GM23338 (cell line): ENCODE data around the gene SLC15A5. TPM values are rescaled to one million over a fixed set of nuclear protein-coding genes. Genes with fewer than 3 reads are reported as not detected.

Experiments used
- ATAC-seq: fragments of 200-7000 bp; cut with Tn5 transposase; 3 replicates; pipeline ENCODE4 v1.9.1; 2020
- DNase-seq: peaks from one replicate; pipeline ENCODE4 v3.0.0-alpha.2; 2015; ENCODE audit warnings: low spot score
- H2AFZ ChIP-seq: fragments of 200-600 bp; sonication (generic); 2 replicates; pipeline ENCODE4 v1.8.0; 2016; ENCODE audit warnings: antibody characterized with exemption, mild to moderate bottlenecking, moderate library complexity
- H3F3A ChIP-seq: fragments of 200-600 bp; sonication (generic); replicated peaks from 2 replicates; pipeline ENCODE4 v1.8.0; 2017; ENCODE audit warnings: antibody characterized with exemption, mixed run types, low read depth
- H3K27ac ChIP-seq: fragments of 200-600 bp; sonication (generic); 2 replicates; pipeline ENCODE4 v1.6.1; 2016; ENCODE audit warnings: low read depth
- H3K27me3 ChIP-seq: fragments of 200-600 bp; sonication (generic); 2 replicates; pipeline ENCODE4 v1.8.0; 2016; ENCODE audit warnings: mild to moderate bottlenecking, mixed run types, moderate library complexity; ENCODE audit not compliant: insufficient read depth
- H3K36me3 ChIP-seq: fragments of 200-600 bp; sonication (generic); 2 replicates; pipeline ENCODE4 v1.8.0; 2016; ENCODE audit warnings: mild to moderate bottlenecking; ENCODE audit not compliant: insufficient read depth
- H3K4me1 ChIP-seq: fragments of 200-600 bp; sonication (generic); 2 replicates; pipeline ENCODE4 v1.8.0; 2016; ENCODE audit warnings: mild to moderate bottlenecking, moderate library complexity; ENCODE audit not compliant: insufficient read depth
- H3K4me2 ChIP-seq: fragments of 200-600 bp; sonication (generic); 2 replicates; pipeline ENCODE4 v1.7.1; 2017; ENCODE audit warnings: mixed run types
- H3K4me3 ChIP-seq: fragments of 200-600 bp; sonication (generic); 2 replicates; pipeline ENCODE4 v1.6.1; 2016; ENCODE audit warnings: mixed run types
- H3K79me2 ChIP-seq: fragments of 200-600 bp; sonication (generic); replicated peaks from 2 replicates; pipeline ENCODE4 v1.8.0; 2017; ENCODE audit warnings: mild to moderate bottlenecking; ENCODE audit not compliant: insufficient read depth
- H3K9me2 ChIP-seq: fragments of 200-600 bp; sonication (generic); 2 replicates; pipeline ENCODE4 v1.8.0; 2017; ENCODE audit not compliant: insufficient read depth
- H4K20me1 ChIP-seq: fragments of 200-600 bp; sonication (generic); replicated peaks from 2 replicates; pipeline ENCODE4 v1.8.0; 2017; ENCODE audit warnings: mild to moderate bottlenecking; ENCODE audit not compliant: insufficient read depth
- H3K27ac Mint-ChIP-seq: 2 replicates; pipeline ENCODE4 v1.8.0; 2020; ENCODE audit warnings: inconsistent platforms, mild to moderate bottlenecking, moderate library complexity, mixed read lengths
- H3K27me3 Mint-ChIP-seq: 3 replicates; pipeline ENCODE4 v1.8.0; 2022; ENCODE audit warnings: low read depth, mild to moderate bottlenecking, moderate library complexity, mixed read lengths, inconsistent platforms; ENCODE audit not compliant: insufficient read depth, poor library complexity
- H3K36me3 Mint-ChIP-seq: 3 replicates; pipeline ENCODE4 v1.8.0; 2021; ENCODE audit warnings: low read depth, mild to moderate bottlenecking, inconsistent platforms, moderate library complexity, mixed read lengths
- H3K4me1 Mint-ChIP-seq: 3 replicates; pipeline ENCODE4 v1.8.0; 2020; ENCODE audit warnings: mild to moderate bottlenecking, inconsistent platforms, mixed read lengths
- H3K4me3 Mint-ChIP-seq: 3 replicates; pipeline ENCODE4 v1.8.0; 2021; ENCODE audit warnings: moderate library complexity, mild to moderate bottlenecking, inconsistent platforms, mixed read lengths
- H3K9me3 Mint-ChIP-seq: 3 replicates; pipeline ENCODE4 v1.8.0; 2020; ENCODE audit warnings: moderate library complexity, mild to moderate bottlenecking, inconsistent platforms, mixed read lengths
- CREB1 ChIP-seq: fragments of 250-450 bp; sonication (Bioruptor Pico); IDR thresholded peaks from 2 replicates; pipeline ENCODE4 v1.5.0; 2020; ENCODE audit warnings: low read depth, mild to moderate bottlenecking, moderate library complexity
- CTCF ChIP-seq, 2 experiments: fragments of 200-600 bp in 1 of 2; sonication (generic) in 1 of 2; conservative IDR thresholded peaks; 2 replicates each; pipeline versions ENCODE4 v1.5.1 to v1.6.1; 2016 to 2017; ENCODE audit warnings: antibody characterized with exemption in 2 of 2, low read depth in 2 of 2, mild to moderate bottlenecking in 2 of 2, moderate library complexity in 1 of 2
- ETS1 ChIP-seq: IDR thresholded peaks from 2 replicates; pipeline ENCODE4 v1.6.1; 2016; ENCODE audit warnings: antibody characterized with exemption
- EZH2 ChIP-seq: fragments of 200-600 bp; sonication (generic); IDR thresholded peaks from one replicate; pipeline ENCODE4 v1.8.0; 2017; ENCODE audit warnings: antibody characterized with exemption, mild to moderate bottlenecking, low read depth; ENCODE audit not compliant: unreplicated experiment
- EZH2phosphoT487 ChIP-seq: fragments of 200-600 bp; sonication (generic); IDR thresholded peaks from one replicate; pipeline ENCODE4 v1.8.1; 2018; ENCODE audit warnings: antibody characterized with exemption; ENCODE audit not compliant: unreplicated experiment
- JUNB ChIP-seq: IDR thresholded peaks from one replicate; pipeline ENCODE4 v1.6.1; 2016; ENCODE audit warnings: antibody characterized with exemption; ENCODE audit not compliant: unreplicated experiment
- NANOG ChIP-seq: IDR thresholded peaks from 2 replicates; pipeline ENCODE4 v1.6.1; 2016; ENCODE audit warnings: antibody characterized with exemption, borderline replicate concordance
- STAT1 ChIP-seq: IDR thresholded peaks from one replicate; pipeline ENCODE4 v1.6.1; 2016; ENCODE audit warnings: antibody characterized with exemption; ENCODE audit not compliant: unreplicated experiment
- ZNF114 ChIP-seq: fragments of 250-450 bp; sonication (Bioruptor Pico); IDR thresholded peaks from 2 replicates; pipeline ENCODE4 v1.5.0; 2020; ENCODE audit warnings: mild to moderate bottlenecking, moderate library complexity
- ZNF331 ChIP-seq: fragments of 250-450 bp; sonication (Bioruptor Pico); IDR thresholded peaks from 2 replicates; pipeline ENCODE4 v1.5.0; 2020; ENCODE audit warnings: low read depth, mild to moderate bottlenecking, moderate library complexity
- ZNF462 ChIP-seq: fragments of 250-450 bp; sonication (Bioruptor Pico); IDR thresholded peaks from 2 replicates; pipeline ENCODE4 v1.5.0; 2020; ENCODE audit warnings: mild to moderate bottlenecking, moderate library complexity
- polyA plus RNA-seq: library from polyadenylated mRNA; unstranded; fragments of >200 nt; fragmentation: Nextera tagmentation; extraction: Ambion mirVana; gene quantifications from 2 replicates; pipeline ENCODE4 v1.2.1, GENCODE V29; 2016
- total RNA-seq: library from RNA; depleted of rRNA; stranded (reverse); fragments of >200 nt; shearing (Covaris generic); gene quantifications from 2 replicates; pipeline ENCODE4 v1.2.3, GENCODE V29; 2014

SLC15A5 gene
- total and polyA plus RNA-seq, 2 experiments from 2014 or later, result not detected

- H3K36me3 Mint-ChIP-seq, result no peaks in the 10 kb centered on the region
- DNase-seq (no peak), ATAC-seq (no peak)
- Histone ChIP-seq H3K79me2 (no peaks in the 10 kb centered on the region), H3K4me3 (no peak overlapping the region), H4K20me1 (no peaks in the 10 kb centered on the region), H3K27me3 (no peaks in the 10 kb centered on the region), H3K9me2 (0 out of 2 replicates have a peak, but pooled peaks cover 8% of the 10 kb centered on the region), H3K36me3 (no peaks in the 10 kb centered on the region), H3F3A (no peaks in the 10 kb centered on the region), H3K27ac (no peak overlapping the region), H2AFZ (0 out of 2 replicates have a peak overlapping the region, but pooled peaks have one; percentile 30), H3K4me1 (peaks cover 3% of the 10 kb centered on the region; the same call in 1 of the 2 replicates), H3K4me2 (no peak overlapping the region)
- no peak overlapping the region for H3K4me3 Mint-ChIP-seq
- H3K4me1 Mint-ChIP-seq, result peaks cover 5% of the 10 kb centered on the region; the same call in 2 of the 3 replicates
- no peak overlapping the region for H3K27ac Mint-ChIP-seq
- H3K9me3 Mint-ChIP-seq, result no peaks in the 10 kb centered on the region
- TF ChIP-seq CTCF (conservative IDR thresholded peaks at IDR 0.05; ENCODE audit: low read depth in 2 of 2) (no peak), ZNF462 (CRISPR knock-in tag) (no peak), NANOG (no peak), JUNB (no peak), STAT1 (no peak), EZH2 (no peak), CREB1 (CRISPR knock-in tag) (no peak), ETS1 (no peak), ZNF331 (CRISPR knock-in tag) (no peak), ZNF114 (CRISPR knock-in tag) (no peak), EZH2phosphoT487 (no peak)
- no peaks in the 10 kb centered on the region for H3K27me3 Mint-ChIP-seq
Measured at GRCh38 chr12:16168078-16168477, 109.4 kb downstream of the SLC15A5 start.
